Activated naive CD4-positive, alpha-beta T cell treated with anti-CD3 and anti-CD28 coated beads, Interleukin-2, amount 50 U/mL, for 24 hours (primary cell): Measurements from ENCODE around the gene SCN4B.

ENCODE experiments used
- H3K27ac Mint-ChIP-seq: one replicate; pipeline ENCODE4 v1.8.0; 2021; ENCODE audit warnings: mild to moderate bottlenecking, mixed read lengths
- H3K27me3 Mint-ChIP-seq: one replicate; pipeline ENCODE4 v1.8.0; 2021; ENCODE audit warnings: mixed read lengths
- H3K36me3 Mint-ChIP-seq: one replicate; pipeline ENCODE4 v1.8.0; 2021; ENCODE audit warnings: mixed read lengths
- H3K4me1 Mint-ChIP-seq: one replicate; pipeline ENCODE4 v1.8.0; 2021; ENCODE audit warnings: mixed read lengths
- H3K4me3 Mint-ChIP-seq: one replicate; pipeline ENCODE4 v1.8.0; 2021; ENCODE audit warnings: mild to moderate bottlenecking, mixed read lengths
- H3K9me3 Mint-ChIP-seq: one replicate; pipeline ENCODE4 v1.8.0; 2021; ENCODE audit warnings: mixed read lengths

The SCN4B gene

DNA sequence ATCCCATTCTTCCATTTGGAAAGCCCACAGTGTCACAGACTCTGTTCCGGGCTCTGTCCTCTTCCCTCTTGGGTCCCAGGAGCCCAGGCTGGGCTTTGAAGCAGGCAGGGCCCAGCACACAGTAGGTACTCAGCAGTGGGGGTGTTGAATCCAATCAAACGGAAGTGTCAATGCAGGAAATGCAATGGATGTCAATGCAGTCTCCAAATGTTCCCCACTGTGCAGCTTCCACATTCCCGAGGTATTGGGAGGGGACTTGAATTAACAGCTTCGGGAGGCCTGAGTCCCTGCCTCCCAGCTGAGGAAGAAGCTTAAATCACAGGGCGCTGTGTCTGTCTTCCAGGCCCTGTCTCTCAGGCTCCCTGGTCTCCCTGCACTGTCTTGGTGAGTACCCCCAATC, 44.1 kb downstream of the SCN4B start:
- Mint-ChIP-seq H3K9me3 (no peaks in the 10 kb centered on the region), H3K4me3 (no peak overlapping the region), H3K36me3 (no peaks in the 10 kb centered on the region), H3K27ac (no peak overlapping the region), H3K27me3 (no peaks in the 10 kb centered on the region), H3K4me1 (no peaks in the 10 kb centered on the region)

GRCh38 chr11:118106789-118107335, 45.8 kb downstream of the SCN4B start:
- H3K27ac Mint-ChIP-seq, result no peak overlapping the region

GRCh38 chr11:118105657-118106305, 46.8 kb downstream of the SCN4B start:
- Mint-ChIP-seq H3K4me1 (no peaks in the 10 kb centered on the region), H3K36me3 (no peaks in the 10 kb centered on the region), H3K27ac (no peak overlapping the region), H3K27me3 (no peaks in the 10 kb centered on the region), H3K9me3 (no peaks in the 10 kb centered on the region), H3K4me3 (no peak overlapping the region)

More at GRCh38 chr11:118106789-118107335, 45.8 kb downstream of the SCN4B start:
- Mint-ChIP-seq H3K4me1 (no peaks in the 10 kb centered on the region), H3K36me3 (no peaks in the 10 kb centered on the region), H3K27me3 (no peaks in the 10 kb centered on the region), H3K4me3 (no peak overlapping the region), H3K9me3 (no peaks in the 10 kb centered on the region)

GRCh38 chr11:118104491-118104890, 48.1 kb downstream of the SCN4B start:
- Mint-ChIP-seq H3K27me3 (no peaks in the 10 kb centered on the region), H3K27ac (no peak overlapping the region), H3K36me3 (no peaks in the 10 kb centered on the region), H3K4me1 (no peaks in the 10 kb centered on the region), H3K4me3 (no peak overlapping the region), H3K9me3 (no peaks in the 10 kb centered on the region)

DNA sequence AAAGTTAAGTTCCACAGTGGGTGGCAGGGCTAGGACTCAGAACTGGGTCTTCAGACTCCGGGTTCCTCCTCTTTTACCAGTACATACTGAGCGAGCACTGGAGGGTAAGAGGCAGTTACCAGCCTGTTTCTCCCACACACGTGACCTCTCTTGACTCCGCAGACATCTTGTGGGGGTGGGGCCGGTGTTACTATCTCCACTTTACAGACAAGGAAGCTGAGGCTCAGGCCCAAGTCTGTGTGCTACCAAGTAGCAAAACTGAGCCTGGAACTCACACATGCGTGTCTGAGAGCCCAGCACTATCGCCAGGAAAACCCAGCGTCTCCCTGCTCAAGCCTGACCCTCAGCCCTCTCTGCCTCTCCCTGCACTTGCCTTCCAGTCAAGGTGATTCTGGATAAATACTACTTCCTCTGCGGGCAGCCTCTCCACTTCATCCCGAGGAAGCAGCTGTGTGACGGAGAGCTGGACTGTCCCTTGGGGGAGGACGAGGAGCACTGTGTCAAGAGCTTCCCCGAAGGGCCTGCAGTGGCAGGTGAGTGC, 49.8 kb downstream of the SCN4B start:
- no peak overlapping the region for H3K27ac Mint-ChIP-seq
- no peaks in the 10 kb centered on the region for H3K9me3 Mint-ChIP-seq
- no peaks in the 10 kb centered on the region for H3K4me1 Mint-ChIP-seq
- H3K27me3 Mint-ChIP-seq, result no peaks in the 10 kb centered on the region
- no peaks in the 10 kb centered on the region for H3K36me3 Mint-ChIP-seq
- H3K4me3 Mint-ChIP-seq, result no peak overlapping the region

DNA sequence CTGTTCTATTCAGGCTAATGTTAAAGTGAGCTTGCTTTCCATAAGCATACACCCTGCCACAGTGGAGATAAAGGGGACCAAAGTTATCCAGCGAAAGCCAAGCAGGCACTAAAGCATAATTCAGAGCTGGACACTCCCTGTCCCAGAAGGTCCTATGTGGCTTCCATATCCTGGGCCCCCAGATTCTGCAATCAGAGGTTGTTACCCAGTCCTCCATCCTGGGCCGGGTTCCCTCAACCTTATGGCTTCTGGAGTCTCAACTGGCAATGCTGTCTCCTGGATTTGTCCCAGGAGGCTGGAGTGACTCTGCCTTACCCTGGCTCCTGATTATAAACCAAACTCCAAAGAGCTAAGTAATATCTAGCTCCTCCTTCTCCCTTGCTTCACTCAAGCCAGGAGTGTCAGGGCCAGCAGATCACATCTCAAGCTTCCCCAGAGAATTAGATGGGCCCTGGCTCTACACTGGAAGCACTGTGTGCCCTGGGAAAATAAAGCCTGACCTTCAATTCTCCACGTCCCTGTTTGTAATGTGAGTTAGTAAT, 51.9 kb downstream of the SCN4B start:
- no peaks in the 10 kb centered on the region for H3K27me3 Mint-ChIP-seq
- no peak overlapping the region for H3K4me3 Mint-ChIP-seq
- no peak overlapping the region for H3K27ac Mint-ChIP-seq
- no peaks in the 10 kb centered on the region for H3K4me1 Mint-ChIP-seq
- H3K36me3 Mint-ChIP-seq, result no peaks in the 10 kb centered on the region
- no peaks in the 10 kb centered on the region for H3K9me3 Mint-ChIP-seq

DNA sequence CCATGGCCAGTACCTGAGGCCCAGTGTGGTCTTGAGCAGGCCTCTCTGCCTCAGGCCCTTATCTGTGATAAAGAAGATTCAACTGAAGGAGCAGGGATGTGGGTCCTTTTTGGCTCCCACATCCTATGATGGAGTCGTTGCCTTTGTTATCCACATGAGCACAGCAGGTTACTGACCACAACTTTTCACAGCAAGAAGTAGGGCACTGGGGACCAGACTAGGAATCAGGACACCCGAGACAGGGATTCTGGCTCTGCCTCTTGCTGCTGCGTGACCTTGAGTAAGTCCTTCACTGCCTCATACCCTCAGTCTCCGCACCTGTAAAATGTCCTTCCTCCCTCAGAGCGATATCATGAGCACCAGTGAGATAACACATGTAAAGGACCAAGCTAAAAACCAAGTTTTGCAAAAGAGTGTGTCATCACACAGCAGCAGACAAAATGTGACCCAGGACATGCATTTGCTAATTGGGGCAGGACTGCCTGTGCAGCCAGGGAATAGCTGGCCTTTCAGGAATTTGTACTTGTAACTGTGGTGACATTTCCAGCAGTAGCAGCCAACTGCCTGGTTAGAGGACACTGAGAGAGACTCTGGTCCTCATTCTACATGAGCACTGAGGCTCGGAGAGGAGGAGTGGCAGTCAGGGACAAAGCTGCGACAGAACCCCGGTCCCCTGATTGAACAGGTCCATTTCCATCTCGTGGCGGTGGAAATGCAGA, 52.6 kb downstream of the SCN4B start:
- H3K9me3 Mint-ChIP-seq, result no peaks in the 10 kb centered on the region
- no peaks in the 10 kb centered on the region for H3K4me1 Mint-ChIP-seq
- no peak overlapping the region for H3K27ac Mint-ChIP-seq
- no peaks in the 10 kb centered on the region for H3K36me3 Mint-ChIP-seq
- no peak overlapping the region for H3K4me3 Mint-ChIP-seq
- no peaks in the 10 kb centered on the region for H3K27me3 Mint-ChIP-seq

DNA sequence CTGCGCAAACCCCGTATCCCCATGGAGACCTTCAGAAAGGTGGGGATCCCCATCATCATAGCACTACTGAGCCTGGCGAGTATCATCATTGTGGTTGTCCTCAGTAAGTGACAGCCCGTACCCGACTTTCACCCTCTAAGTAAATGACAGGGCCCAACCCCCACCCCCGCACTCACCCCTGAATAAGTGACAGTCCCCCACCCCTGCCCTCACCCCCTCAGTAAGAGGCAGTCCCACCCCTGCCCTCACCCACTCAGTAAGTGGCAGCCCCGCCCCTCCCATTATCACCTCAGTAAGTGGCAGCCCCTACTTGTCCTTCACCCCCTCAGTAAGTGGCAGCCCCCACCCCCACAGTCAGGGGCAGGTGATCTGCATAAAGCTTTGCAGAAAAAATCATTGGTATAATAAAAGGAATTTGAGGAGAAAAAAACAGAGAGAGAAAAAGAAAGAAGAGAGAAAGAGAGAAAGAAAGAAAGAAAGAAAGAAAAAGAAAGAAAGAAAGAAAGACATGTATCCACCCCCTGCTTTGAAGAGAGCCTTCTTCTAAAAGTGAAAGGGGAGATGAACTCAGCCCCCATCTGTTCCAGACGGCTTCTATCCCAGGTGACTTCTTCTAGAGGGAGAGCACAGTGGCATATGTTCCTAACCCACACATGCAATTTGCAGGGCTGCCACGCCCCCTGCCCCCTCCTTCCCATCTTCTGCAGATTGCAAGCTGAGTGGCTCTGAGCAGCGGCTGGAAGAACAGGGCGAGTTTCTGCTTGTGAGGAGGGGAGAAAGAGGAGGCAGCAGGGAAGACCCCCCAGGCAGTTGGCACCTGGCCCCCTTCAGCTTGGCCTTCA, 53.4 kb downstream of the SCN4B start:
- H3K36me3 Mint-ChIP-seq, result no peaks in the 10 kb centered on the region
- no peaks in the 10 kb centered on the region for H3K9me3 Mint-ChIP-seq
- no peak overlapping the region for H3K4me3 Mint-ChIP-seq
- no peaks in the 10 kb centered on the region for H3K4me1 Mint-ChIP-seq
- no peak overlapping the region for H3K27ac Mint-ChIP-seq
- no peaks in the 10 kb centered on the region for H3K27me3 Mint-ChIP-seq

DNA sequence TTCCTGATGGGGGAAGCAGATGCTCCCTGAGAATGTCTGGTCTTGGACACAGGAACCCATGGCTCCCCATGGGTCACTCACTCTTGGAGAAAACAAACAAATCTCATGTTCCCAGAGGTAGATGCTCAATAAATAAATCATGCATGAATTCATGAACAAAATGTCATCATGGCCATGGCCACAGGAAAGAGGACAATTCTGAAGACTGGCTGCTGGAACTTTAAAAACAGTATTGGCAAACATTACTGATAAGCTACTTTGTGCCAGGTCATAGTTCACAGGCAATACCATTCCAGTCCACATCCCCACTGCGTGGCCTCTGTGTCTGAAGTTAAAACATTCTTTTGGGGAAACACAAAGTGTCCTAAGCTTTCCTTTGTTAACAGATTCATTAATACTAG, 56.7 kb downstream of the SCN4B start:
- Mint-ChIP-seq H3K4me1 (no peaks in the 10 kb centered on the region), H3K27ac (no peak overlapping the region), H3K36me3 (no peaks in the 10 kb centered on the region), H3K9me3 (no peaks in the 10 kb centered on the region), H3K4me3 (no peak overlapping the region), H3K27me3 (no peaks in the 10 kb centered on the region)

- Mint-ChIP-seq H3K36me3 (no peaks in the 10 kb centered on the region), H3K4me3 (no peak overlapping the region), H3K4me1 (no peaks in the 10 kb centered on the region), H3K9me3 (no peaks in the 10 kb centered on the region), H3K27ac (no peak overlapping the region), H3K27me3 (no peaks in the 10 kb centered on the region)
These were observed 57.1 kb downstream of the SCN4B start for GRCh38 chr11:118095493-118095892.

- Mint-ChIP-seq H3K4me1 (no peaks in the 10 kb centered on the region), H3K27ac (no peak overlapping the region), H3K9me3 (peaks cover 5% of the 10 kb centered on the region), H3K4me3 (no peak overlapping the region), H3K27me3 (peaks cover 1% of the 10 kb centered on the region), H3K36me3 (peaks cover 6% of the 10 kb centered on the region)
These were observed 59.6 kb downstream of the SCN4B start for GRCh38 chr11:118092907-118093571.

DNA sequence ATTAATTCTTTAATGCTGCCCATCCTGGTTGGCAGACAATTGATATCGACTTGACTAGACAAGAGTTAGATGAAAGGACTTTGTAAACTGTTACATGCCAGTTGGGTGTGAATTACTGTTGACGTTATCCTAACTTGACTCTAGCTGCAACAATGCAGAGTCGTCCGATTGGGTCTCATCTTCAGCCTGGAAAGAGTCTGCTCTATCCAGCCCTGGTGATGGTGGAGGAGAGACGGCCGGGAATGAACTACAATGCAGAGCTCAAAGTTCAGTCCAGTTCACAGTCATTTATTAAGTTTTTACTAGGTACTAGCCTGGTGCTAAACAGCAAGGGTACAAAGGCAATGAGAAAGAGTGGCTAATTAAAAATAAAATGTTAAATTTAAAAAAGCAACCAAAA, 60.9 kb downstream of the SCN4B start:
- H3K27me3 Mint-ChIP-seq, result peaks cover 1% of the 10 kb centered on the region
- H3K36me3 Mint-ChIP-seq, result peaks cover 6% of the 10 kb centered on the region
- H3K4me3 Mint-ChIP-seq, result no peak overlapping the region
- H3K4me1 Mint-ChIP-seq, result no peaks in the 10 kb centered on the region
- H3K27ac Mint-ChIP-seq, result no peak overlapping the region
- H3K9me3 Mint-ChIP-seq, result peaks cover 5% of the 10 kb centered on the region

- Mint-ChIP-seq H3K27me3 (peaks cover 1% of the 10 kb centered on the region), H3K27ac (no peak overlapping the region), H3K4me1 (no peaks in the 10 kb centered on the region), H3K4me3 (no peak overlapping the region), H3K9me3 (peaks cover 5% of the 10 kb centered on the region), H3K36me3 (peaks cover 6% of the 10 kb centered on the region)
These were observed 62.0 kb downstream of the SCN4B start for GRCh38 chr11:118090545-118091162.

DNA sequence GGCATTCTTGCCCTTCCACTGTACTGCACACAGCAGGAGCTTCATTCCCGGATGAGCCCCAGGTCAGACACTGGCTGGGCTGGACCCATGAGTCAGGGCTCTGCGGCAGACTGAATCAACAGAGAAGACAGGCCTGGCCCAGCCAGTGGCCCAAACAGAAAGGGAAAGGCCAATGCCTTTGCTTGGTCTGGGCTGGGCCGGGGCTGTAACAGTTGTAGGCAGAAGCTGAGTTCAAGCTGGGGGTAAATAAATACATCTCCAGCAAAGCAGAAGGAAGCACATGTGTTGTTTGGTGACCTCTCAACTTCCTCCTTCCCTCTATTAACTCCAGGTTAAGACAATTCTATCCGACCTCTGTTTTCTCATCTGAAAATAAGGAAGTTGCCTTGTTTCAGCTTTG, 64.1 kb downstream of the SCN4B start:
- Mint-ChIP-seq H3K9me3 (peaks cover 5% of the 10 kb centered on the region), H3K27me3 (peaks cover 1% of the 10 kb centered on the region), H3K36me3 (peaks cover 6% of the 10 kb centered on the region), H3K4me3 (no peak overlapping the region), H3K27ac (no peak overlapping the region), H3K4me1 (no peaks in the 10 kb centered on the region)
